CD14-positive monocyte (primary cell): Measurements from ENCODE around the gene GUCY2D. TPM values are rescaled to one million over a fixed set of nuclear protein-coding genes. Genes with fewer than 3 reads are reported as not detected.

Experiments
- DNase-seq, 3 donors: peaks; one replicate each; pipeline ENCODE4 v3.0.0-alpha.2; 2011 to 2022
- H2AFZ ChIP-seq: 2 replicates; pipeline ENCODE4 v1.6.0; 2012; ENCODE audit warnings: mild to moderate bottlenecking, low read depth, low read length, inconsistent platforms; ENCODE audit not compliant: insufficient read depth, poor library complexity, severe bottlenecking
- H3K27ac ChIP-seq, 2 donors: 1 replicate in 1 of 2; 2 replicates in 1 of 2; pipeline ENCODE4 v1.5.1; 2012 to 2013; ENCODE audit warnings: low read length in 2 of 2, control low read depth in 1 of 2, inconsistent platforms in 1 of 2, low read depth in 1 of 2, mild to moderate bottlenecking in 1 of 2
- H3K27me3 ChIP-seq, 2 donors: one replicate each; pipeline versions ENCODE4 v1.6.0 to v1.6.1; 2011 to 2013; ENCODE audit warnings: low read length in 2 of 2; ENCODE audit not compliant: control insufficient read depth in 2 of 2, insufficient read depth in 2 of 2
- H3K36me3 ChIP-seq, 2 donors: replicated peaks in 1 of 2; 1 replicate in 1 of 2; 2 replicates in 1 of 2; pipeline versions ENCODE4 v1.5.1 to v1.6.1; 2012 to 2013; ENCODE audit warnings: low read length in 2 of 2, control low read depth in 1 of 2, inconsistent platforms in 1 of 2, mild to moderate bottlenecking in 1 of 2; ENCODE audit not compliant: insufficient read depth in 2 of 2, control insufficient read depth in 1 of 2
- H3K4me1 ChIP-seq, 2 donors: 1 replicate in 1 of 2; 2 replicates in 1 of 2; pipeline versions ENCODE4 v1.5.1 to v1.6.1; 2012 to 2013; ENCODE audit warnings: low read length in 2 of 2, control low read depth in 1 of 2, inconsistent platforms in 1 of 2, mild to moderate bottlenecking in 1 of 2, moderate library complexity in 1 of 2; ENCODE audit not compliant: insufficient read depth in 2 of 2, control insufficient read depth in 1 of 2
- H3K4me2 ChIP-seq: replicated peaks from 2 replicates; pipeline ENCODE3; 2012; ENCODE audit warnings: low read length, moderate library complexity, mild to moderate bottlenecking; ENCODE audit not compliant: poor library complexity, severe bottlenecking; ENCODE audit errors: extremely low read depth
- H3K4me3 ChIP-seq, 3 experiments: fragments of 200-600 bp in 1 of 3; sonication (generic) in 1 of 3; replicated peaks in 1 of 3; 1 replicate in 2 of 3; 2 replicates in 1 of 3; pipeline ENCODE4 v1.5.1; 2011 to 2013; ENCODE audit warnings: low read length in 3 of 3, mild to moderate bottlenecking in 3 of 3, control low read depth in 2 of 3, low read depth in 2 of 3, inconsistent platforms in 1 of 3, moderate library complexity in 1 of 3
- H3K79me2 ChIP-seq: 2 replicates; pipeline ENCODE4 v1.6.0; 2012; ENCODE audit warnings: mild to moderate bottlenecking, control low read depth, inconsistent platforms, low read length, moderate library complexity; ENCODE audit not compliant: insufficient read depth
- H3K9ac ChIP-seq: 2 replicates; pipeline ENCODE4 v1.6.0; 2017; ENCODE audit warnings: low read length, mild to moderate bottlenecking; ENCODE audit not compliant: insufficient read depth, poor library complexity, severe bottlenecking
- H3K9me3 ChIP-seq, 2 donors: replicated peaks in 1 of 2; 1 replicate in 1 of 2; 2 replicates in 1 of 2; pipeline versions ENCODE4 v1.5.1 to v1.6.1; 2012 to 2013; ENCODE audit warnings: low read length in 2 of 2, control low read depth in 1 of 2; ENCODE audit not compliant: control insufficient read depth in 1 of 2, insufficient read depth in 1 of 2
- H4K20me1 ChIP-seq: 2 replicates; pipeline ENCODE4 v1.6.0; 2012; ENCODE audit warnings: mild to moderate bottlenecking, low read length, control low read depth, moderate library complexity; ENCODE audit not compliant: insufficient read depth
- H3K27ac Mint-ChIP-seq, 7 donors: one replicate each; pipeline ENCODE4 v1.8.0; 2020; ENCODE audit warnings: mild to moderate bottlenecking in 7 of 7, mixed read lengths in 7 of 7, moderate library complexity in 6 of 7, inconsistent platforms in 2 of 7
- H3K27me3 Mint-ChIP-seq, 3 donors: one replicate each; pipeline ENCODE4 v1.8.0; 2021 to 2022; ENCODE audit warnings: low read depth in 3 of 3, mild to moderate bottlenecking in 3 of 3, mixed read lengths in 3 of 3, moderate library complexity in 3 of 3, inconsistent platforms in 1 of 3
- H3K36me3 Mint-ChIP-seq, 2 donors: one replicate each; pipeline ENCODE4 v1.8.0; 2020; ENCODE audit warnings: mixed read lengths in 2 of 2, inconsistent platforms in 1 of 2, mild to moderate bottlenecking in 1 of 2
- H3K4me1 Mint-ChIP-seq: one replicate; pipeline ENCODE4 v1.8.0; 2020; ENCODE audit warnings: mild to moderate bottlenecking, mixed read lengths
- H3K4me3 Mint-ChIP-seq, 2 donors: one replicate each; pipeline ENCODE4 v1.8.0; 2020; ENCODE audit warnings: mild to moderate bottlenecking in 2 of 2, mixed read lengths in 2 of 2, moderate library complexity in 1 of 2
- H3K9me3 Mint-ChIP-seq, 7 donors: one replicate each; pipeline ENCODE4 v1.8.0; 2020 to 2022; ENCODE audit warnings: mixed read lengths in 7 of 7, mild to moderate bottlenecking in 6 of 7, moderate library complexity in 6 of 7, inconsistent platforms in 2 of 7
- WGBS: methylation state at CpG from one replicate; pipeline ENCODE4 v1.1.5; 2013; ENCODE audit warnings: missing lambda C conversion rate; ENCODE audit not compliant: insufficient coverage; 5-methylcytosine and 5-hydroxymethylcytosine counted together
- intact Hi-C, 2 donors: fragments of 100-400 bp; cut with micrococcal nuclease; formaldehyde crosslinking; loops; one replicate each; pipeline versions ENCODE4 v1.15.0 to v1.15.1; 2023
- polyA plus RNA-seq, 3 donors: library from polyadenylated mRNA; depleted of rRNA in 1 of 3; unstranded in 2 of 3; stranded (reverse) in 1 of 3; fragments of 300-500 nt in 2 of 3; fragments of >200 nt in 1 of 3; fragmentation: Illumina TruSeq in 2 of 3; gene quantifications; 1 replicate in 2 of 3; 2 replicates in 1 of 3; pipeline ENCODE4 v1.2.3, GENCODE V29; 2012 to 2021
- TF ChIP-seq, protein P1 (sequence below): fragments of 200-600 bp; IDR thresholded peaks from one replicate; pipeline ENCODE4 v1.8.0; 2022; ENCODE audit warnings: antibody characterized with exemption, mild to moderate bottlenecking

Gene GUCY2D
- polyA plus RNA-seq, 3 donors = 0.04 to 0.46 TPM; not detected in 1

GRCh38 chr17:7992924-7993323 lies 9.5 kb upstream of the GUCY2D start:
- Histone ChIP-seq H3K36me3 (no peaks in the 10 kb centered on the region), H3K27ac (no peak overlapping the region), H3K4me2 (no peak overlapping the region), H2AFZ (no peak overlapping the region), H3K9me3 (no peaks in the 10 kb centered on the region), H3K9ac (no peak overlapping the region), H3K27me3 (no peaks in the 10 kb centered on the region), H3K4me3 (no peak overlapping the region), H3K79me2 (no peaks in the 10 kb centered on the region), H4K20me1 (no peaks in the 10 kb centered on the region), H3K4me1 (peaks cover 26 to 36% of the 10 kb centered on the region in 2 donors)
- H3K4me3 Mint-ChIP-seq = no peak overlapping the region
- peaks cover 0 to 1% (median 0%) of the 10 kb centered on the region in 3 donors for H3K27me3 Mint-ChIP-seq
- H3K4me1 Mint-ChIP-seq = peaks cover 30% of the 10 kb centered on the region
- no peaks in the 10 kb centered on the region for H3K9me3 Mint-ChIP-seq
- H3K36me3 Mint-ChIP-seq = no peaks in the 10 kb centered on the region
- peak overlapping the region in 3 of 7 donors; percentile 42 to 73 (median 64) for H3K27ac Mint-ChIP-seq
- intact Hi-C loops = no loop called here
- TF ChIP-seq, protein P1, sequence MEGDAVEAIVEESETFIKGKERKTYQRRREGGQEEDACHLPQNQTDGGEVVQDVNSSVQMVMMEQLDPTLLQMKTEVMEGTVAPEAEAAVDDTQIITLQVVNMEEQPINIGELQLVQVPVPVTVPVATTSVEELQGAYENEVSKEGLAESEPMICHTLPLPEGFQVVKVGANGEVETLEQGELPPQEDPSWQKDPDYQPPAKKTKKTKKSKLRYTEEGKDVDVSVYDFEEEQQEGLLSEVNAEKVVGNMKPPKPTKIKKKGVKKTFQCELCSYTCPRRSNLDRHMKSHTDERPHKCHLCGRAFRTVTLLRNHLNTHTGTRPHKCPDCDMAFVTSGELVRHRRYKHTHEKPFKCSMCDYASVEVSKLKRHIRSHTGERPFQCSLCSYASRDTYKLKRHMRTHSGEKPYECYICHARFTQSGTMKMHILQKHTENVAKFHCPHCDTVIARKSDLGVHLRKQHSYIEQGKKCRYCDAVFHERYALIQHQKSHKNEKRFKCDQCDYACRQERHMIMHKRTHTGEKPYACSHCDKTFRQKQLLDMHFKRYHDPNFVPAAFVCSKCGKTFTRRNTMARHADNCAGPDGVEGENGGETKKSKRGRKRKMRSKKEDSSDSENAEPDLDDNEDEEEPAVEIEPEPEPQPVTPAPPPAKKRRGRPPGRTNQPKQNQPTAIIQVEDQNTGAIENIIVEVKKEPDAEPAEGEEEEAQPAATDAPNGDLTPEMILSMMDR = no peak
- WGBS = no CpG with 5 or more reads among the region's 3 CpGs
- peak; percentile 53 to 73 (median 70) for DNase-seq

- Histone ChIP-seq H3K79me2 (no peaks in the 10 kb centered on the region), H3K9ac (no peak overlapping the region), H3K27me3 (no peaks in the 10 kb centered on the region), H3K9me3 (no peaks in the 10 kb centered on the region), H3K4me3 (no peak overlapping the region), H3K4me2 (no peak overlapping the region), H3K36me3 (no peaks in the 10 kb centered on the region), H2AFZ (no peak overlapping the region), H4K20me1 (no peaks in the 10 kb centered on the region), H3K4me1 (peaks cover 24 to 33% of the 10 kb centered on the region in 2 donors), H3K27ac (no peak overlapping the region)
- no peak overlapping the region for H3K4me3 Mint-ChIP-seq
- H3K36me3 Mint-ChIP-seq = no peaks in the 10 kb centered on the region
- H3K4me1 Mint-ChIP-seq = peaks cover 27% of the 10 kb centered on the region
- DNase-seq = no peak
- intact Hi-C loops = no loop called here
- 94% methylated on average over 19 of the region's 27 CpGs for WGBS
- peaks cover 0 to 1% (median 0%) of the 10 kb centered on the region in 3 donors for H3K27me3 Mint-ChIP-seq
- TF ChIP-seq, protein P1 = no peak
- no peaks in the 10 kb centered on the region for H3K9me3 Mint-ChIP-seq
- no peak overlapping the region for H3K27ac Mint-ChIP-seq
Measured at GRCh38 chr17:7993972-7994589, 8.3 kb upstream of the GUCY2D start.
